MM.1S (cell line): ENCODE data around the gene TMX2.

Experiments used
- DNase-seq: peaks from one replicate; pipeline ENCODE4 v3.0.0-alpha.2; 2015
- H2AFZ ChIP-seq: fragments of 300-600 bp; sonication (generic); 2 replicates; pipeline ENCODE4 v1.6.0; 2016; ENCODE audit warnings: antibody characterized with exemption, low read length
- H3F3A ChIP-seq: fragments of 300-600 bp; sonication (generic); 2 replicates; pipeline ENCODE4 v1.6.1; 2016; ENCODE audit warnings: mild to moderate bottlenecking, antibody characterized with exemption, low read length, moderate library complexity, mixed read lengths; ENCODE audit not compliant: insufficient read depth
- H3K27ac ChIP-seq: fragments of 300-600 bp; sonication (generic); 2 replicates; pipeline ENCODE4 v1.5.1; 2016; ENCODE audit warnings: mild to moderate bottlenecking, low read length
- H3K27me3 ChIP-seq: fragments of 300-600 bp; sonication (generic); replicated peaks from 2 replicates; pipeline ENCODE4 v1.6.0; 2016; ENCODE audit warnings: low read length; ENCODE audit not compliant: insufficient read depth
- H3K36me3 ChIP-seq: fragments of 300-600 bp; sonication (generic); replicated peaks from 2 replicates; pipeline ENCODE4 v1.6.1; 2016; ENCODE audit warnings: mild to moderate bottlenecking, low read length, mixed read lengths; ENCODE audit not compliant: insufficient read depth
- H3K4me1 ChIP-seq: fragments of 300-600 bp; sonication (generic); 2 replicates; pipeline ENCODE4 v1.6.1; 2016; ENCODE audit warnings: low read length, mixed read lengths
- H3K4me2 ChIP-seq: fragments of 300-600 bp; sonication (generic); 2 replicates; pipeline ENCODE4 v1.6.0; 2016; ENCODE audit warnings: low read depth, low read length
- H3K4me3 ChIP-seq: fragments of 300-600 bp; sonication (generic); 2 replicates; pipeline ENCODE4 v1.5.1; 2016; ENCODE audit warnings: low read length, mixed read lengths
- H3K79me2 ChIP-seq: fragments of 300-600 bp; sonication (generic); 2 replicates; pipeline ENCODE4 v1.6.1; 2016; ENCODE audit warnings: mixed run types, low read length, mixed read lengths
- H3K9ac ChIP-seq: fragments of 300-600 bp; sonication (generic); 2 replicates; pipeline ENCODE4 v1.6.1; 2016; ENCODE audit warnings: low read length, mixed read lengths
- H3K9me2 ChIP-seq: fragments of 300-600 bp; sonication (generic); replicated peaks from 2 replicates; pipeline ENCODE4 v1.6.1; 2016; ENCODE audit warnings: mild to moderate bottlenecking, low read length, mixed read lengths; ENCODE audit not compliant: insufficient read depth
- H3K9me3 ChIP-seq: fragments of 300-600 bp; sonication (generic); replicated peaks from 2 replicates; pipeline ENCODE4 v1.6.1; 2016; ENCODE audit warnings: mild to moderate bottlenecking, low read length, mixed read lengths; ENCODE audit not compliant: insufficient read depth
- H4K20me1 ChIP-seq: fragments of 300-600 bp; sonication (generic); 2 replicates; pipeline ENCODE4 v1.6.1; 2016; ENCODE audit warnings: mild to moderate bottlenecking, low read length, moderate library complexity, mixed read lengths; ENCODE audit not compliant: insufficient read depth
- EZH2 ChIP-seq: fragments of 300-600 bp; sonication (generic); optimal IDR thresholded peaks from 2 replicates; pipeline ENCODE3; 2017; ENCODE audit warnings: low read depth, mild to moderate bottlenecking, antibody characterized with exemption, low read length, mixed read lengths
- EZH2phosphoT487 ChIP-seq: fragments of 300-600 bp; sonication (generic); IDR thresholded peaks from 2 replicates; pipeline ENCODE4 v1.6.1; 2018; ENCODE audit warnings: antibody characterized with exemption, low read length
- TF ChIP-seq, protein P1 (sequence below): fragments of 300-600 bp; sonication (generic); IDR thresholded peaks from 2 replicates; pipeline ENCODE4 v1.5.1; 2016; ENCODE audit warnings: antibody characterized with exemption, low read length, mixed read lengths

Gene TMX2

GRCh38 chr11:57788703-57789088 lies 76.3 kb downstream of the TMX2 start:
- TF ChIP-seq EZH2phosphoT487 (no peak), EZH2 (no peak)
- TF ChIP-seq, protein P1, sequence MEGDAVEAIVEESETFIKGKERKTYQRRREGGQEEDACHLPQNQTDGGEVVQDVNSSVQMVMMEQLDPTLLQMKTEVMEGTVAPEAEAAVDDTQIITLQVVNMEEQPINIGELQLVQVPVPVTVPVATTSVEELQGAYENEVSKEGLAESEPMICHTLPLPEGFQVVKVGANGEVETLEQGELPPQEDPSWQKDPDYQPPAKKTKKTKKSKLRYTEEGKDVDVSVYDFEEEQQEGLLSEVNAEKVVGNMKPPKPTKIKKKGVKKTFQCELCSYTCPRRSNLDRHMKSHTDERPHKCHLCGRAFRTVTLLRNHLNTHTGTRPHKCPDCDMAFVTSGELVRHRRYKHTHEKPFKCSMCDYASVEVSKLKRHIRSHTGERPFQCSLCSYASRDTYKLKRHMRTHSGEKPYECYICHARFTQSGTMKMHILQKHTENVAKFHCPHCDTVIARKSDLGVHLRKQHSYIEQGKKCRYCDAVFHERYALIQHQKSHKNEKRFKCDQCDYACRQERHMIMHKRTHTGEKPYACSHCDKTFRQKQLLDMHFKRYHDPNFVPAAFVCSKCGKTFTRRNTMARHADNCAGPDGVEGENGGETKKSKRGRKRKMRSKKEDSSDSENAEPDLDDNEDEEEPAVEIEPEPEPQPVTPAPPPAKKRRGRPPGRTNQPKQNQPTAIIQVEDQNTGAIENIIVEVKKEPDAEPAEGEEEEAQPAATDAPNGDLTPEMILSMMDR, result no peak
- Histone ChIP-seq H3K27ac (no peak overlapping the region), H3F3A (no peaks in the 10 kb centered on the region), H4K20me1 (no peaks in the 10 kb centered on the region), H3K27me3 (no peaks in the 10 kb centered on the region), H3K36me3 (no peaks in the 10 kb centered on the region), H3K9me2 (no peaks in the 10 kb centered on the region), H3K79me2 (no peaks in the 10 kb centered on the region), H3K4me1 (peaks cover 22% of the 10 kb centered on the region), H3K4me2 (no peak overlapping the region), H3K4me3 (no peak overlapping the region), H3K9me3 (no peaks in the 10 kb centered on the region), H2AFZ (no peak overlapping the region), H3K9ac (no peak overlapping the region)
- DNase-seq, result no peak
